ENCODE data around the gene KLF16. TPM values are rescaled to one million over a fixed set of nuclear protein-coding genes. Genes with fewer than 3 reads are reported as not detected.

Gene KLF16
- total and polyA plus RNA-seq, 11 donors, result 2.9 to 19.7 (median 9.2) TPM

DNA sequence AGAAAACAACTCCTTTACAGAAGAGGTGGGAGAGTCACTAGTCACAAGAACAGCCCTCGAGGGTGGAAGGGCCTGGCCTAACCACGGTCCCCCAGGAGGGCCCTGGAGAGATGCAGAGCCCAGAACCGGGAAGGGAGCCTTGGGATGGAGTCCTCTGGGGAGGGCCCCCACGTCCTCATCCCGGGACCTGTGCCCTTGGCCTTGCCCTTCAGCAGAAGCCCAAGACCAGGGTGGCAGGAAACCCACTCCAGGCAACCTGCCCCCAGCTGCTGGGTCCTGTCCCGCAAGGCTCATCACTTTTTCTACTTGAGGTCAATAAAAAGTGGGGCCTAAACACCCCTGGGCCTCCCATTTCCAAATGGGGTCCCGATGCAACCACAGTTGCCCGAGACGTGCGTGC, 49.0 kb downstream of the KLF16 start:
- Histone ChIP-seq H3K4me1 (peaks cover 0 to 26% (median 13%) of the 10 kb centered on the region in 12 donors), H3K27me3 (no peaks in the 10 kb centered on the region), H3K9me3 (no peaks in the 10 kb centered on the region), H3K4me3 (no peak overlapping the region), H3K36me3 (peaks cover 5 to 52% (median 46%) of the 10 kb centered on the region in 9 donors), H3K27ac (no peak overlapping the region)
- 71 to 84% (median 80%) methylated on average over 9 to 10 of the region's 10 CpGs for WGBS, 4 donors
- peak in 1 of 5 donors; percentile 22 for DNase-seq
- intact Hi-C loops (cut with DNase I), result no loop called here
- TF ChIP-seq POLR2A (IDR thresholded peaks at IDR 0.05), result no peak
- TF ChIP-seq, protein P1, sequence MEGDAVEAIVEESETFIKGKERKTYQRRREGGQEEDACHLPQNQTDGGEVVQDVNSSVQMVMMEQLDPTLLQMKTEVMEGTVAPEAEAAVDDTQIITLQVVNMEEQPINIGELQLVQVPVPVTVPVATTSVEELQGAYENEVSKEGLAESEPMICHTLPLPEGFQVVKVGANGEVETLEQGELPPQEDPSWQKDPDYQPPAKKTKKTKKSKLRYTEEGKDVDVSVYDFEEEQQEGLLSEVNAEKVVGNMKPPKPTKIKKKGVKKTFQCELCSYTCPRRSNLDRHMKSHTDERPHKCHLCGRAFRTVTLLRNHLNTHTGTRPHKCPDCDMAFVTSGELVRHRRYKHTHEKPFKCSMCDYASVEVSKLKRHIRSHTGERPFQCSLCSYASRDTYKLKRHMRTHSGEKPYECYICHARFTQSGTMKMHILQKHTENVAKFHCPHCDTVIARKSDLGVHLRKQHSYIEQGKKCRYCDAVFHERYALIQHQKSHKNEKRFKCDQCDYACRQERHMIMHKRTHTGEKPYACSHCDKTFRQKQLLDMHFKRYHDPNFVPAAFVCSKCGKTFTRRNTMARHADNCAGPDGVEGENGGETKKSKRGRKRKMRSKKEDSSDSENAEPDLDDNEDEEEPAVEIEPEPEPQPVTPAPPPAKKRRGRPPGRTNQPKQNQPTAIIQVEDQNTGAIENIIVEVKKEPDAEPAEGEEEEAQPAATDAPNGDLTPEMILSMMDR (IDR thresholded peaks at IDR 0.05), result no peak
- ATAC-seq, result no peak

DNA sequence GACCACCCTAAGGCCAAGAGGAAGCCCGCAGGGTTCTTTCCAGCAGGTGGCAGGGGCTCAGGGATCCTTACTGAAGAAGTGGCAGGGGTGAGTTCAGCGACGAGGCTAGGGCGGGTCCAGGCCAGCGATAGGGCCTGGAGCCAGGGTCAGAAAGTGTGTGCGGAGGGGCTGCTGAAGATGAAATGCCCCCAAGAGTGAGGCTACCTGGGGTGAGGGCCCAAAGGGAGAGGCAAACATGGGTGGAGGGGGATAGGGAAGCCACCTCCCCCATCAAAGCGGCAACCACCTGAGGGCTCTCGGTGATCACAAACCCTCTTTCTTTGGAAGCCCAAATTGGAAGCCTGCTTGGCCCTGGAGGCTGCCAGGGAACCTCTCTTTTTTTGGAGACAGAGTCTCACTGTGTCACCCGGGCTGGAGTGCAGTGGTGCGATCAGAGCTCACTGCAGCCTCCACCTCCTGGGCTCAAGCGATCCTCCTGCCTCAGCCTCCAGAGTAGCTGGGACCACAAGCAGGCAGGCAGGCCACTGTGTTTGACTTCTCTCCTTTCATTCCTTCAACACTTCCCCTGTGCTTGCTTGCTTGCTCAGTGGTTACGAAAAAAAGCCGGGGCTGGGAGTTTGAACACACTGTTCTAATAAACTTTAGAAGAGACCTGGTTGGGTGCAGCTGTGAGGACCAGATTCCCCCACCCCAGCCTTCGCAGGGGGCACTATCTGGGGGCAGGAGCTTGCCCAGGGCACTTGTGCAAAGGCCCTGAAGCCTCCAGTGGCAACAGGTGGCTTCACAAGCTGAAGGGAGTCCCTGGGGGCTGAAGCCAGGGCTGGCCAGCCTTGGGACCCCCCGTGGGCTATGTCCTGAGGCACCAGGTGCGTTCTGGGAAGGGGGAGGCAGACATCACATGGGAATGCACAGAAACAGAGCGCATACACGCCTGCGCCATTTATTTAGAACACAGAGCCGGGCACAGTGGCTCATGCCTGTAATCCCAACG, 49.9 kb downstream of the KLF16 start:
- peak in 1 of 5 donors; percentile 38 for DNase-seq
- WGBS, 4 donors, result 67 to 72% (median 68%) methylated on average over 21 of the region's 21 CpGs
- intact Hi-C loops (cut with DNase I), result no loop called here

DNA sequence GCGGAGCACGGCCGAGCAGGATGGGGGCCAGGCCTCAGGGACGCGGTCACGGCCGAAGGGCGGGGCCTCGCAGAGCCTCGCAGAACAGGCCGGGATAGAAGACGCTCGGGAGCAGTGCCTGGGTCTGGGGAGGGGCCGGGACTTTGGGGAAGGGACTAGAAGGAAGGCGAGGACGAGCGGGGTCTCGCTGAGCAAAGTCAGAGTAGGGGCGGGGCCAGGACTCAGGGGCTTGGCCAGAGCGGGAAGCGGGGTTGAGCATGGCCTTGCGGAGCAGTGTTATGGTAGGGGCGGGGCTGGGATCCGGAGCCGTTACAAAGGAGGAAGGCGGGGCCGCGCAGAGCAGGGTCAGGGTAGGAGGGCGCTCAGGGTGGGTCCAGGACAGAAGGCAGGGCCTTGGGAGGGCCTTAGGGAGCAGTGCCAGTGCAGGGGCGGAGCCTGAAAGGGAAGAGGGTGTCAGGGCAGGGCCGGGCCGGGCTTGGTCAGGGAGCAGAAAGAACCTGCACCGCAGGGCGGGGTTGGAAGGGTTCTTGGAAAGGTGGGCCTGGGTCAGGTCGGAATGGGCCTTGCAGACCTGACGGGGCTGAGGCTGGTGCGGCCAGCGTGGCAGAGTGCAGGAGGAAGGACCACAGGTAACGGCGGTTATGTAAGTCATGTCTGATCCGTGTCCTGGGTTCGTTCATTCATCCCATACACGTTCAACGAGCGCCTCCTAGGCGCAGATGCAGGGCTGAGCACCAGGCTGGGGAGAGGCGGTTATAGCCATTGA, 50.8 kb downstream of the KLF16 start:
- Histone ChIP-seq H3K4me3 (peak overlapping the region; percentile 23 to 70 (median 60)), H3K4me1 (peaks cover 0 to 24% (median 13%) of the 10 kb centered on the region in 12 donors), H3K36me3 (peaks cover 0 to 34% (median 28%) of the 10 kb centered on the region in 9 donors), H3K27ac (peak overlapping the region in 9 of 12 donors; percentile 18 to 83 (median 63)), H3K27me3 (no peaks in the 10 kb centered on the region), H3K9me3 (no peaks in the 10 kb centered on the region)
- intact Hi-C loops (cut with DNase I), result no loop called here
- peak in 1 of 2 donors; percentile 32 for TF ChIP-seq POLR2A (IDR thresholded peaks at IDR 0.05)
- TF ChIP-seq, protein P1 (IDR thresholded peaks at IDR 0.05), result peak; percentile 18 to 58 (median 44)
- 0 to 1% (median 0%) methylated on average over 37 to 47 of the region's 47 CpGs for WGBS, 4 donors
- ATAC-seq, result peak; percentile 87 to 94 (median 92)
- DNase-seq, result peak; percentile 91 to 96 (median 95)

More for the DNA sequence above, 49.9 kb downstream of the KLF16 start:
- TF ChIP-seq POLR2A (IDR thresholded peaks at IDR 0.05), result no peak
- TF ChIP-seq, protein P1 (IDR thresholded peaks at IDR 0.05), result peak in 2 of 12 donors; percentile 0 to 6
- no peak for ATAC-seq
- Histone ChIP-seq H3K27ac (peak overlapping the region in 5 of 12 donors; percentile 63 to 70 (median 64)), H3K27me3 (no peaks in the 10 kb centered on the region), H3K4me3 (peak overlapping the region; percentile 23 to 70 (median 60)), H3K9me3 (no peaks in the 10 kb centered on the region), H3K4me1 (peaks cover 0 to 26% (median 13%) of the 10 kb centered on the region in 12 donors), H3K36me3 (peaks cover 5 to 43% (median 37%) of the 10 kb centered on the region in 9 donors)
